Hepatocyte (in vitro differentiated cells): Measurements from ENCODE around the gene TMEM184B. TPM values are rescaled to one million over a fixed set of nuclear protein-coding genes. Genes with fewer than 3 reads are reported as not detected.

Experiments used
- DNase-seq: peaks from one replicate; pipeline ENCODE4 v3.0.0-alpha.2; 2016; ENCODE audit warnings: low spot score
- H2AFZ ChIP-seq: fragments of 200-600 bp; sonication (generic); 2 replicates; pipeline ENCODE4 v1.6.0; 2016; ENCODE audit warnings: antibody characterized with exemption, mild to moderate bottlenecking
- H3K27ac ChIP-seq: fragments of 200-600 bp; sonication (generic); 2 replicates; pipeline ENCODE4 v1.5.1; 2016; ENCODE audit warnings: mild to moderate bottlenecking
- H3K27me3 ChIP-seq: fragments of 200-600 bp; sonication (generic); 2 replicates; pipeline ENCODE4 v1.6.1; 2016
- H3K36me3 ChIP-seq: fragments of 200-600 bp; sonication (generic); replicated peaks from 2 replicates; pipeline ENCODE4 v1.5.1; 2016; ENCODE audit warnings: low read depth; ENCODE audit not compliant: insufficient read depth
- H3K4me1 ChIP-seq: fragments of 200-600 bp; sonication (generic); 2 replicates; pipeline ENCODE4 v1.5.1; 2016; ENCODE audit warnings: mild to moderate bottlenecking, moderate library complexity; ENCODE audit not compliant: insufficient read depth
- H3K4me2 ChIP-seq: fragments of 200-600 bp; sonication (generic); 2 replicates; pipeline ENCODE4 v1.6.0; 2016
- H3K4me3 ChIP-seq: fragments of 200-600 bp; sonication (generic); 2 replicates; pipeline ENCODE4 v1.5.1; 2016; ENCODE audit warnings: mild to moderate bottlenecking
- H3K79me2 ChIP-seq: fragments of 200-600 bp; sonication (generic); 2 replicates; pipeline ENCODE4 v1.6.0; 2017; ENCODE audit warnings: mild to moderate bottlenecking
- H3K9me2 ChIP-seq: fragments of 200-600 bp; sonication (generic); replicated peaks from 2 replicates; pipeline ENCODE4 v1.6.0; 2017; ENCODE audit warnings: mild to moderate bottlenecking; ENCODE audit not compliant: insufficient read depth
- H3K9me3 ChIP-seq: fragments of 200-600 bp; sonication (generic); 2 replicates; pipeline ENCODE4 v1.5.1; 2016; ENCODE audit warnings: low read depth, mild to moderate bottlenecking
- H4K20me1 ChIP-seq: fragments of 200-600 bp; sonication (generic); 2 replicates; pipeline ENCODE4 v1.6.0; 2016; ENCODE audit warnings: mild to moderate bottlenecking; ENCODE audit not compliant: insufficient read depth, poor library complexity, severe bottlenecking
- CTCF ChIP-seq: fragments of 200-600 bp; sonication (generic); IDR thresholded peaks from 2 replicates; pipeline ENCODE4 v1.5.1; 2016; ENCODE audit warnings: antibody characterized with exemption, mild to moderate bottlenecking; ENCODE audit not compliant: poor library complexity
- EZH2 ChIP-seq: fragments of 200-600 bp; sonication (generic); IDR thresholded peaks from 2 replicates; pipeline ENCODE4 v1.6.1; 2016; ENCODE audit warnings: antibody characterized with exemption, mild to moderate bottlenecking, borderline replicate concordance
- EZH2phosphoT487 ChIP-seq: fragments of 200-600 bp; sonication (generic); IDR thresholded peaks from one replicate; pipeline ENCODE4 v1.6.1; 2018; ENCODE audit warnings: antibody characterized with exemption, mild to moderate bottlenecking, low read depth, moderate library complexity; ENCODE audit not compliant: unreplicated experiment, severe bottlenecking
- WGBS: methylation state at CpG from one replicate; pipeline ENCODE4 v1.1.6; 2016; ENCODE audit warnings: low lambda C conversion rate; ENCODE audit errors: missing lambda C conversion rate; 5-methylcytosine and 5-hydroxymethylcytosine counted together
- polyA plus RNA-seq: library from polyadenylated mRNA; unstranded; fragments of >200 nt; fragmentation: Nextera tagmentation; extraction: Ambion mirVana; gene quantifications from 2 replicates; pipeline ENCODE4 v1.2.1, GENCODE V29; 2016
- total RNA-seq: library from RNA; depleted of rRNA; stranded (reverse); fragments of >200 nt; gene quantifications from 2 replicates; pipeline ENCODE4 v1.2.3, GENCODE V29; 2014

Gene TMEM184B
- total and polyA plus RNA-seq, 2 experiments from 2014 or later: 58.2 to 102 TPM

GRCh38 chr22:38213319-38213989, 59.4 kb downstream of the TMEM184B start:
- Histone ChIP-seq H3K36me3 (no peaks in the 10 kb centered on the region), H4K20me1 (peaks cover 14% of the 10 kb centered on the region), H3K4me1 (peaks cover 13% of the 10 kb centered on the region), H3K79me2 (peaks cover 20% of the 10 kb centered on the region), H2AFZ (no peak overlapping the region), H3K27ac (no peak overlapping the region), H3K27me3 (no peaks in the 10 kb centered on the region), H3K9me3 (no peaks in the 10 kb centered on the region), H3K4me3 (no peak overlapping the region), H3K9me2 (no peaks in the 10 kb centered on the region), H3K4me2 (peak overlapping the region; percentile 71)
- WGBS: 96% methylated on average over 6 of the region's 6 CpGs
- DNase-seq: no peak
- TF ChIP-seq CTCF (no peak), EZH2phosphoT487 (no peak), EZH2 (no peak)

GRCh38 chr22:38212442-38212841, 60.4 kb downstream of the TMEM184B start:
- H3K4me1 ChIP-seq: peaks cover 6% of the 10 kb centered on the region
- no peaks in the 10 kb centered on the region for H3K27me3 ChIP-seq
- peaks cover 30% of the 10 kb centered on the region for H3K79me2 ChIP-seq
- no peak overlapping the region for H3K27ac ChIP-seq
- TF ChIP-seq CTCF (no peak), EZH2phosphoT487 (no peak), EZH2 (no peak)
- no peak overlapping the region for H3K4me2 ChIP-seq
- H4K20me1 ChIP-seq: peaks cover 22% of the 10 kb centered on the region
- no peaks in the 10 kb centered on the region for H3K9me3 ChIP-seq
- 63% methylated on average over 2 of the region's 2 CpGs for WGBS
- H3K4me3 ChIP-seq: no peak overlapping the region
- H2AFZ ChIP-seq: no peak overlapping the region
- no peak for DNase-seq
- no peaks in the 10 kb centered on the region for H3K9me2 ChIP-seq
- H3K36me3 ChIP-seq: no peaks in the 10 kb centered on the region

GRCh38 chr22:38211556-38211955, 61.3 kb downstream of the TMEM184B start:
- no peaks in the 10 kb centered on the region for H3K27me3 ChIP-seq
- no peak overlapping the region for H3K4me2 ChIP-seq
- H3K4me3 ChIP-seq: no peak overlapping the region
- no peak for DNase-seq
- peaks cover 6% of the 10 kb centered on the region for H3K4me1 ChIP-seq
- TF ChIP-seq EZH2phosphoT487 (no peak), CTCF (no peak), EZH2 (no peak)
- no peaks in the 10 kb centered on the region for H3K9me2 ChIP-seq
- H3K36me3 ChIP-seq: no peaks in the 10 kb centered on the region
- H3K27ac ChIP-seq: no peak overlapping the region
- peaks cover 37% of the 10 kb centered on the region for H3K79me2 ChIP-seq
- no peak overlapping the region for H2AFZ ChIP-seq
- WGBS: 93% methylated on average over 7 of the region's 7 CpGs
- peaks cover 26% of the 10 kb centered on the region for H4K20me1 ChIP-seq
- no peaks in the 10 kb centered on the region for H3K9me3 ChIP-seq
